ENCODE results near the gene NTRK3.

NTRK3 gene

DNA sequence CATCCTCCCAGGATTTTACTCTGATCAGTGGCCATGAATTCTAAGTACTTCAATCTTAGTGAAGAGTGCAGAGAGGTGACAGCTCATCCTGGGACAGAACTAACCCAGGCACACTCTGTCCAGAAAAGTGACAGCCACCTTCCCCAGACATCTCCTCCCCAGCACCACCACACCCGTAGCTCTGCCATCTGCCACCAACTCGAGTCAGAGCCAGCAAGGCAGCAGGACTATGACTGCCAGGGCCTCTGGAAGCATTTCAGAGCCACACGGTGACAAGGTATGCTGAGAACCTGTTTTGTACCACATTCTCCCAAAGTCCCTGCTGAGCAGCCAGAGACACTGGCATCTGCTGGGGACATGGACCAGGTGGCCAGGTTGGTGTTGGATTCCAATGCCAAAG is 71.0 kb downstream of the NTRK3 start:
- no peak for DNase-seq (ENCODE audit: low read depth in 3 of 3, low spot score in 1 of 3)

GRCh38 chr15:88181613-88182012 is 74.9 kb downstream of the NTRK3 start:
- DNase-seq (ENCODE audit: low read depth in 3 of 3, low spot score in 1 of 3) = no peak

- no peak for DNase-seq (ENCODE audit: low read depth in 3 of 3, low spot score in 1 of 3)
These were observed 77.0 kb downstream of the NTRK3 start for GRCh38 chr15:88179562-88179961.

DNA sequence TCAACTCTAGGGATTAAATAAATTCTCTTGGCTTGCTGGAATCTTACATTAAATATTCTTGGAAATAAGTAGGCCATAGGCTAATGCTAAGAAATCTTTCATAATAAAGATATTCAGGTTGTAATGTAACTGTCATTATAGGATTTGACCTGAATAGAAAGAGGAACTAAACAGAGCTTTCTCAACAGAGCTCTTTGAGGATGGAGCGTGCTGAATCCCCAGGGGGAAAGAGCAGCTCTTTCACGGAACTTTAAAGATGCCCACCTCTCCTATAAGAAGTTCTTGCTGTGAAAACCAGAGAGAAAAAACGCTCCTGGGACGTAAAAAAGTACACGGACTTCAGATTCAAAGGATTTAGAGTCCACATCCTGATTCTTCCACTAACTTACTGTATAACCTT is 77.9 kb downstream of the NTRK3 start:
- DNase-seq (ENCODE audit: low read depth in 3 of 3, low spot score in 1 of 3) = no peak

- no peak for DNase-seq (ENCODE audit: low read depth in 3 of 3, low spot score in 1 of 3)
These were observed 79.1 kb downstream of the NTRK3 start for GRCh38 chr15:88177451-88177850.

DNA sequence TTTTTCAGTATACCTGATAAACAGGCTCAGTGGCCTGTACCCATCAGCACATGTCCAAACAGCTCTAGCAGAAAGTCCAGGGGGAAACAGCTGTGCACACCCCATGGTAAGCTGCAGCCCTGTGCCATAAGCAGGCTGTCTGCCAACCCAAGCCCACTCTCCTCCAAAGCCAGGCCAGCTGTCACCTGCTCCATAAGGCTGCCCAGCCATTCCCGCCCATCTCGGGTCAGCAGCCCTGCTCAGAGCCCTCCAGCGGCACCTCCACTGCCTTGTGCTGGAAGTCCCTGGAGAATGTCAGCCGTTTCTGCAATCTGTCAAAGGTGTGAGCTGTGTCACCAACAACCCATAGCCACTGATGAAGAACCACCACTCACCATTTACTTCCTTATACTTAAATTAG is 82.0 kb downstream of the NTRK3 start:
- DNase-seq (ENCODE audit: low read depth in 3 of 3, low spot score in 1 of 3) = no peak

DNA sequence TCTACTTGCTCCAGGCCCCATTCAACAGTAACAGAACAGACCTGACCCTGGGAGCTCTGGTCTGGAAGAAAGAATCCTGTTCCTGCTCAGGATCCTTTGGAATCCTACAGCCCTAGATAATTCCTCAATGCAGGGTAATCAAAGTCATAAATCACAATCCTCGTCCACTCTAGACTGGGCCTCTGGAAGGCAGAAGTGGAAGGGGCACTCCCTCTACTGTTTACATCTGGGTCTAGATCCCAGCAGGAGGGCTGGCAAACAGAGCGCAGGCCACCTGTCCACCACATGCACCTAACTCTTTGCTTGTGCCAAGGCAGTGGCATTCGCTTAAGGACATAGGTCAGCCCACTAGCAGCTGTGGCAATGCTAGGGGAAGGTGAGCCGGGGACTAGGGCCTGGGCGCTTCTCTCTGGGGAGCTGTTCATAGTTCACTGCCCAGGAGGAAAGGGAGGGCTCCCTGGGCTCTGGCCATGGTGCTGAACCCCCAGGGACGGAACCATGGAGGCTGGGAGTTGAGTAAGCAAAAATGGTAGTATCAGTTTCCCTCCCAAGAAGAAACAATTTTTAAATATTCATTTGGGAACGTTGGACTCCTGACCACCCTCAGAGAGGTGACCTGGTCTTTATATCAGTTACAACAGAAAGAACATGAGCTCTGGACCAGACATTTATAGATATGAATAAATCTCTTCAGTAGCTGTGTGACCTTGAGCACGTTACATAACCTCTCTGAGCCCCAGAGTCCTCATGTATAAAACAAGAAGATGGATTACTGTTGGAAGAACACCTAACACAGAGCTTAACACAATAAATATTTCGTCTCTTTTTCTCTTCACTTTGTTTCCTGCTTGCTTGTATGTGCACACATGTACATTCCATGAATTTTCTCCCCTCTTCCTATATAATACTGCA is 90.2 kb downstream of the NTRK3 start:
- DNase-seq (ENCODE audit: low read depth in 3 of 3, low spot score in 1 of 3) = no peak

DNA sequence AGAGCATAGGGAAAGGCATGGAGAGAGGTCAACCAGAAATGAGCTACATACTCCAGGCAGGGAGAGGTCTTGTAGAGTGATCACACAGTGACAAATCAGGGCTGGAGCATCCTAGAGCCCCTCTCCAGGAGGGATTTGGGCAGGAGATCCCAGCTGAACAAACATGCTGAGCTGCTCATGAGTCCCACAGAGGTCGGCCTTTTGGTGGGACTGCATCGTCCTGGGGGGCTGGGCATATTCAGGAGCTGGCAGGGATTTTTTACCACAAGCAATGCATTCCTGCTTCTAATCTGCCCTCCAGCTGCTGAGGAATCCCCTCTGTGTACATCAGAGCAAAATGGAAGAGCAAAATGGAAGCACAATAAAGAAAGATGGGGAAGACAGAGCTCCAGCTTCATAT is 94.9 kb downstream of the NTRK3 start:
- DNase-seq (ENCODE audit: low read depth in 3 of 3, low spot score in 1 of 3) = no peak

DNA sequence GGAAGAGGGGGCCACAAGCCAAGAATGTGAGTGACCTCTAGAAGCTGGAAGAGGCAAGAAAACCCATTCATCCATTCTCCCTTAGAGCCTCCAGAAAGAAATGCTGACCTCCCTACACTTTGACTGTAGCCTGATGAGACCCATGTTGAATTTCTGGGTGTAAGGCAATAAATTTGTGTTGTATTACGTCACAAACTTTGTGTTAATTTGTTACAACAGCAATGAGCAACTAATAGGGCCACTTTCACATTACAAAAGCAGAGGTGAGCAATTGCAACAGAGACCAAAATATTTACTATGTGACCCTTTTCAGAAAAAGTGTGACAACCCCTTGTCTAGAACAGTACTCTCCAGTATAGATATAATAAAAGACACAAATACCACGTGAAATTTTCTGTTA is 101.2 kb downstream of the NTRK3 start:
- no peak for DNase-seq (ENCODE audit: low read depth in 3 of 3, low spot score in 1 of 3)

GRCh38 chr15:88152672-88153071 is 103.9 kb downstream of the NTRK3 start:
- DNase-seq (ENCODE audit: low read depth in 3 of 3, low spot score in 1 of 3) = no peak

DNA sequence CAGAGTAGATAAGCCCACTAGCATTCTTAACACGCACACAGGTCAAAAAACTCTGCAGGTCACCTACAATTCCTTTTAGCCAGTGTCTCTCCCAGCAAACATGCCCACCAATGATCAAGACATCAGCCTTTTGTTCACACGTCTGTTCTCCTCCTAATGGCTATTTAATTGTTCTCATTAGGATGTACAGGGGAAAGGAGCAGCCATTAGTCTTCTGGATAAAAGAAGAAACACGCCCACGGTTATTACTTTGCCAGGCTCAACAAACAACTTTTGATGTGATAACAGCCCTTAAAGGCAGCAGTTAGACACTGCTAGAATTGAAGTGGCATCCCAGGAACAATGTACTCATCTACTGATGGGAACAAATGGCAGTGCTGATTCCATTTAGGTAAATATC is 108.8 kb downstream of the NTRK3 start:
- no peak for DNase-seq (ENCODE audit: low read depth in 3 of 3, low spot score in 1 of 3)

DNA sequence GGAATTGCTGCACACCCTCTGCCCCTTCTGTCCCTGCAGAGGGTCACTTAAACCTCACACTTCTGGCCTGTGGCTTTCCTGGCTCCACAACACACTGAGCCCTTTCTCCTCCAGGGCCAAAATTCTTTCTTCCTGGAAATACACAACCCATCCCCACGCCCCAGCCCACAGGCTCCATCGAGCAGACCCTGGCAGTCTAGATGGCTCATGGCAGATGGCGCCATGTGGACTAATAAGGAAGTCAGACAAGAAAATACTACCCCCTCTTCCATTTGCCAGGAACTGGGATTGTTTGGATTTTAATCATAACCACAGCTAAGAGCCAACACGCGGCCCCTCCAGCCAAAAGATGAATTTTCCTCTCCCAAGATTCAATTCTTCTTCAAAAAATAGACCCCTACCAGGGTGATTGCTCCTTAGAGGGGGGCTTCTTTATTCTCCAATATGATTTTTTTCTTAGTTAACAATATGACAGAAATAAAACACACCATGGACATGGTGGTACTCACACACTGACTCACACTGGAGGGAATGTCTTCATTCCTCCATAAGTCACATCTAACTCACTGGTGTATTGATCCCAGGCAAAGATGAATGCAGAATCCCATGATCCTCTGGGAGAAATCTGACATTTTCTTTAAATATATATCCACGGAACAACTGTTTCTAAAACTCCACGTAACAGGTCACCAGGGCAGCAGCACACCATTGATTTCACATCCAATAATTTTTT is 111.5 kb downstream of the NTRK3 start:
- DNase-seq (ENCODE audit: low read depth in 3 of 3, low spot score in 1 of 3) = no peak

DNA sequence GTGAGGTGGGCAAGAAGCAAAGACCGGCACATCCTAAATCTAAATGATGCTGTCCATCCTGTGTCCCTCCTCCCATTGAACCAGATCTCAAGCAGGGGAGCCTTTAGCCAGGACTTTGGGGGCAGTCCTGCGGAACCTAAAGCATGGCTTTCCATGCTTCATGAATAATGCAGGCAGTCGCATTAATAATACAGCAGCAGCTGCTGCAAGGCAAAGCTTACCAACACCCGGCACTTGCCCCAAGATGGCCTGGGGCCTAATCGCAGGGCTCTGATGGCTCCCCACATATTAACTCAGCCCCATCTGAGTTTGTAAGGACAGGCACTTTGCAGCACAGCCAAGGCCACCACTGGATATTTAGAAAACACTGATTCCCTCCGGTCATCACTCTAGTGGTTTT is 114.4 kb downstream of the NTRK3 start:
- no peak for DNase-seq (ENCODE audit: low read depth in 3 of 3, low spot score in 1 of 3)

- no peak for DNase-seq (ENCODE audit: low read depth in 3 of 3, low spot score in 1 of 3)
These were observed 115.2 kb downstream of the NTRK3 start for GRCh38 chr15:88141269-88141889.

DNA sequence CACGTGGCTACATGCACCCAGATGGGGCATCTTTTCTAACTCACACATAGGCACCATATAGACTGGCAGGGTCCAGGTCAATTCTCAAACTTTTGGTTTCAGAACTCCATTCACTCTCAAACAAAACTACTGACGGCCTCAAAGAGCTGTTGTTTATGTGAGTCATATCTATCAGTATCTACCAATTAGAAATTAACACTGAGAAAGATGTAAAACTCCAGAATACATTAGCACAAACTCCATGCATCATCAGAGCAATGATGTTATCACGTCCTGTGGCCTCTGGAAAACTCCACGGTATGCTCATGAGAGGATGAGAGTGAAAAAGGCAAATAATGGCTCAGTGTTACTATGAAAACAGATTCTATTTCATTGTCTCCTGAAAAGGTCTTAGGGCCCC is 116.1 kb downstream of the NTRK3 start:
- no peak for DNase-seq (ENCODE audit: low read depth in 3 of 3, low spot score in 1 of 3)

DNA sequence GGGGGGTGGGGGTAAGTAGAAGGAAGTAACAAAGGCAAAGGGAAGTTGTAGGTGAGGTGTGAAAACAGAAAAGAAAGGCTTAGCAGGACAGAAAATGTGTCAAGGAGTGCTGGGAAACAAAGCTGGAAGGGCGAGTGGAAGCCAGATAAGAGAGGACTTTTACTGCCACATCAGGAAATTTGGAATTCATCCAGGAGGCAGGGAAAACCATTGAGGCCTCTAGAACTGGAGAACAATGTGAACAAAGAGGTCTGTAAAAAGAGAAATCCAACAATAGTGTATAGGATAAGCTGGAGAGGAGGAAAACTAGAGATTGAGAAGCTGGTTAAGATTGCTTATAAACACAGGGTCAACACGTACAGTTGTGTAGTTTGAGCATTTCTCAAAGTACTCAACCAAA is 116.6 kb downstream of the NTRK3 start:
- no peak for DNase-seq (ENCODE audit: low read depth in 3 of 3, low spot score in 1 of 3)

DNA sequence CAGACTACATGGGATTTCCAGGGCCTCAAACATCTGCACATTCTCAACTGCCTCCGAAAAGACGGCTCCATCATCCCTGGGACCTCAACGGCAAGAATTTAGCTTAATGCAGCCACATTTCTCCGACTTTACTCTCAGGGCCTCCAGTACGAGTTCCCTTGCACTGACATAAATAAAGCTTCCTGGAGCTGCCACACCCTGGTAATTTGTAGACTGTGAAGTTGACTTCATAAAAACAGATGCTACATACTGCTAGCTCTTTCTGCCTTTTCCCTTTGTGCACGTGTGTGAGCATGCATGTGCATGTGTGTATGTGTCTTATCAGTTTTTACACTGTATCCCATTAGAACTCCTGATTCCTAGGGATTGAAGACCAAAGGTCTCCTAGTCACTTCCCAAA is 122.7 kb downstream of the NTRK3 start:
- no peak for DNase-seq (ENCODE audit: low read depth in 3 of 3, low spot score in 1 of 3)

GRCh38 chr15:88132499-88132898 is 124.0 kb downstream of the NTRK3 start:
- no peak for DNase-seq (ENCODE audit: low read depth in 3 of 3, low spot score in 1 of 3)

DNA sequence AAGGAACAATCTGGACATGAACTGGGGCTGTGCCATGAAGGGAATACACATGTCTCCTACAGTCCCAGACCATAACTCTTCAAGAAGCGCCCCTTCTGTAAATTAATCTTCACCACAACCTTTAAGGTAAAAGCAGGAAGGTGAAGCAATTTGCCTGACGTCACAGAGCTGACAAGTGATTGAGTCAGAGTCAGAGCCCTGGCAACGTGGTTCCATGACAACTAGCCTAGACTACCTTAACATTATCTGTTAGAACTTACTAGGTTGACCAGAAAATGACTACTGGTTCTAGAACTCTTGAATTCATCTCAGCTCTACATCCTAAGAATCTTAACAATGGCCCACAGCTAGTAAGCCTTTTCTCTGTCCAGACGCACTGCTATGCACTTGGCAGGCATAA is 124.6 kb downstream of the NTRK3 start:
- DNase-seq (ENCODE audit: low read depth in 3 of 3, low spot score in 1 of 3) = no peak

DNA sequence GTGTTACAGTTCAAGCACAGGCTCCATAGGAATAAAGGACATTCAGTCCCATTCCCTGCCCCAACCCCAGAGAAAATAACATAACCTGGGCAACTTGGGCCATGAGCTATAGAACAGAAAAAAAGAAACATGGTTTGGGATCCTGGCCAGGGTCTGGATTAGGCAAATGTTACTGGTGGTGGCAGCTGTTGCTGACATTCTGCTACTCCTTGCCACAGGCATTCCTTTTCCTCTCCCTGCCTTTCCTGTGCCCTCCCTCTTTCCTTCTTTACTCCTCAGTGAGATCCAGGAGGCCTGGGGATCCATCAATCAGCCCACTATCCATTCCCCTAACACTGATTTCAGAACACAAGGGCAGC is 129.1 kb downstream of the NTRK3 start:
- no peak for DNase-seq (ENCODE audit: low read depth in 3 of 3, low spot score in 1 of 3)

DNA sequence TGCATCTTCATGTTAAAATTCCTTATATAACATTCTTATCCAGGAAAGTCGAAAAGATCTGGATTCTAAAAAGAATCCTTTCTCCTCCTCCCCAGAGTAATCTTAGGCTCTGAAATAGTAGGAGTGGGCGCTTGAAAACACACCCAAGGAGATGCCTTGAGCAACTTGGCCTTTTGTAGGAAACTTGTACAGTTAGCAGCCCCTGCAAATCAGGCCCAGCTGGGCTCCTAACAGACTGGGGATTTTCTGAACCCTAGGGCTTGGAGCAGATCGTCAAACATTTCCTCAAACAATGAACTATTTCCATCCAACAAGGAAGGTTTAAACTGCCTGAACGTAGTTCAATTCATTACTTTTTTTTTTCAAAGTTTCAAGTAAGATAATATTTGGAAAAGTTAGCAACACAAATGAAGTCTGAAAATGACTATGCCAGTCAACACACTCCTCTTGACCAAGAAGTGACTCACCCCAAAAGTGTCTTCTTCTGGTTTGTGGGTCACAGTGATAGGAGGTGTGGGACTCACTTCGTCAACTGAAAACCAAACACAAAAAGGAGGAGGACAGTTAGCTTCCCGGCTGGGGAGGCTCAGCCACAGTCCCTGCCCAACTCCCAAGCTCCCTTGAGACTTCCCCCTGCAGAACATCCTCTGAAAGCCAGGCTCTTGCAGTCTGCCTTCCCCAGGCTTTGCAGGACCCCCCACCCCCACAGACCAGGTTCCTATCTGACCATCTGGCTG is 129.7 kb downstream of the NTRK3 start:
- DNase-seq (ENCODE audit: low read depth in 3 of 3, low spot score in 1 of 3) = no peak

GRCh38 chr15:88125576-88125975 is 131.0 kb downstream of the NTRK3 start:
- no peak for DNase-seq (ENCODE audit: low read depth in 3 of 3, low spot score in 1 of 3)
